Left cardiac atrium (tissue), 4 donors: ENCODE measurements around the gene SBDS. TPM values are rescaled to one million over a fixed set of nuclear protein-coding genes. Genes with fewer than 3 reads are reported as not detected.
A peak's percentile ranks its signal among the peaks of the same experiment; 100 is the strongest.
"Not testable (repeated sequence)": the region's sequence is repeated elsewhere in the genome, so short reads cannot be mapped to it uniquely, and the experiment has no call there.

Experiments used
- ATAC-seq, 2 donors: fragments of 200-7000 bp; cut with Tn5 transposase; one replicate each; pipeline ENCODE4 v1.9.1; 2020; ENCODE audit warnings: mild to moderate bottlenecking in 2 of 2, moderate library complexity in 2 of 2
- DNase-seq: peaks from one replicate; pipeline ENCODE4 v3.0.0-alpha.2; 2020
- intact Hi-C, 2 donors: fragments of 100-400 bp; cut with DNase I; formaldehyde crosslinking; loops; one replicate each; pipeline versions ENCODE4 v1.14.1 to v1.15.1; 2022 to 2023
- total RNA-seq, 2 donors: library from RNA; stranded (reverse); fragmentation: NEBNext Ultra II Directional; extraction: Animal tissue kit (Norgen Biotek cat#: 25700); gene quantifications; one replicate each; pipeline ENCODE4 v1.2.1, GENCODE V29; 2021
- donor health status: DM: no; HTN: yes; CAD: no.
- donor health status: DM: no; HTN: yes; CAD: no; lungs with severe emphysema.
- donor health status: DM: yes; HTN: yes; CAD: no.
- donor health status: Dilated cardiomyopathy.

The SBDS gene
- total RNA-seq, 2 donors from 2014 or later = 147 to 216 TPM

- DNase-seq, ATAC-seq, intact Hi-C loops: not testable (repeated sequence)
These were observed 5.3 kb upstream of the SBDS start for GRCh38 chr7:67000601-67001258.

DNA sequence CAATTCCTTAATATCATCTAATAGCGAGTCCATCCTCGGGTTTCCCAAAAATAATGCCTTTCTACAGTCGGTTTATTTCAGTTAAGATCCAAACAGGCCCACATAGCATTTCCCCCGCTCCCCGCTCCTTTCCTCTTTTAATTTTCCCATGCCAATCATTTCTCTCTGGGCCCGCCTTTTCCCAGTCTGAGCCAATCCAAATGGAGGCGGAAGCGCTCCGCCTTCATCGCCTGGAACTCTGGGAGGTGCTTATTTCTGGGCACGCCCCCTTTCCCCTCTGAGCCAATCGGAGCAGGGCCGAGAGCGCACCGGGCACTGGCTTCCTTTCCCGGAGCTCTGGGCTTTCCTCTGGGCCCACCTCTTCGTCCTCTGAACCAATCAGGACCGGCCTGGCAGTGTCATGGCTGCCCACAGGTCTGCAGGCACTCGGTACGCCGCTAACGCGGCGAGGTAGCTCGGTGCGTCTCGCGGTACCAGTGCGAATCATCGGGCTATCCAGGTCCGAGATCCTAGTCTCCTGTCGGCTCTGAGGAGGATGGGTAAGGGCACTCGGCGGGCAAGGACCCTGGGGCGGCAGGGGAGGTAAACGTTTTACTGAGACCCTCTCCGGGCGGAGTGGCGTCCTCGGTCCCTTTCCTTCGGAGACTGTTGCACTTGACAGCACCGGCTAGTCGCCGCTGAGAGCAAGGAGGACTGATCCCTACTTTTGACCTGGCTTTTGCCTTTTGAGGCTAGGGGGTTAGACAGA, 1.2 kb upstream of the SBDS start, which contains the start of gene TYW1:
Gene TYW1, plus strand, starts transcription at position 390 of the 748 bp plus-strand sequence. Its CDS starts 146 bp downstream, at position 536.
- intact Hi-C loops = not testable (repeated sequence)
- peak; percentile 98 for DNase-seq
- ATAC-seq = peak; percentile 93 to 94

DNA sequence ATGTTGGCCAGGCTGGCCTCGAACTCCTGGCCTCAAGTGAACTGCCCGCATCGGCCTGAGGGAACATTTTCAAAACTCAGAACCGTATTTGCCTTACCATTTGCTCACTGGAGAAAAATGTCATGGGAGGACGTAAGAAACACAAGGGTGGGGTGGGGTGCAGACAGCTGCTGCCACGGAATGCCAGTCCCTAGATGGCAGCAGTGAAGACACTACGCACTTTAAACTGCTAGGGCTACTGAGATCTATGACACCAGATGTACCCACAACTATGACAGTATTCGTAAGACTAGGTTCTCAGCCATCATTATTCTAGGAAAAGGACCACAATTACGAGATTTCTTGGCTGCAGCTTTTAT, 716 bp downstream of the SBDS start:
- peak; percentile 65 for DNase-seq
- intact Hi-C loops = not testable (repeated sequence)

DNA sequence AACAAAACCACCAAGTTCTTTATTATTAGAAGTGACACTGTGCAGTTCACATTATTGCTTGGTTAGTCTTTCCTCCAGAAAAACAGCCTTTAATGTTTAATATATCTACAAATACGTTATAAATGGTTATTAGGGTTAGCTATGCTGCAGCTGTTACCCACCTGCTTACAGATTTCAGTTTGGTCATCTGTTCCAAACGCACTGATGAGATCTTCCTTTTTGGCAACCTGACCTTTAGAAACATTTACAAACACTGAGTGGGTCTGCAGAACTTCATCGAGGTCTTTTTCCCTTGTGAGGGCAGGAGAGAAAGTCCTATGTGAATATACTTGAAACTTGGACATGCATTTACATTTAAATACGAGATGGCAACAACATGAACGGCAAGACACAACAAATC, 1.3 kb downstream of the SBDS start:
- intact Hi-C loops, ATAC-seq, DNase-seq: not testable (repeated sequence)

More for the DNA sequence above, 716 bp downstream of the SBDS start:
- peak; percentile 79 to 80 for ATAC-seq

DNA sequence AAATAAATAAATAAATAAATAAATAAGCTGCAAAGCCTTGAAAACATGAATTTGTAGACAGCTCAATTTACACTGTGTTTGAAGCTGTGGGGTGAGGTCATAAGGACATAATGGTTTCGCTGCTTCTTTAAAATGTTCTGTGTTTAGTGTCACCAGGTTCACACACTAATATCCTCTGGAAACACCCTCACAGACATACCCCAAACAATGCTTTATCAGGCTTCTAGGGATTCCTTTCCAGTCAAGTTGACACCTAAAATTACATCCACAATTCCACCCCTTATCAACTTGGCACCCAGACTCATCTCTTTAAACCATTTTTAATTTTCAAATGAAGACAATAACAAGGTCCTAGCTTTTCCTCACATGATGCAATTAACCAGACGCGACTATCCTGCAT, 5.8 kb downstream of the SBDS start:
- intact Hi-C loops, DNase-seq, ATAC-seq: not testable (repeated sequence)

GRCh38 chr7:66980336-66980735, 15.1 kb downstream of the SBDS start:
- intact Hi-C loops, DNase-seq, ATAC-seq: not testable (repeated sequence)

DNA sequence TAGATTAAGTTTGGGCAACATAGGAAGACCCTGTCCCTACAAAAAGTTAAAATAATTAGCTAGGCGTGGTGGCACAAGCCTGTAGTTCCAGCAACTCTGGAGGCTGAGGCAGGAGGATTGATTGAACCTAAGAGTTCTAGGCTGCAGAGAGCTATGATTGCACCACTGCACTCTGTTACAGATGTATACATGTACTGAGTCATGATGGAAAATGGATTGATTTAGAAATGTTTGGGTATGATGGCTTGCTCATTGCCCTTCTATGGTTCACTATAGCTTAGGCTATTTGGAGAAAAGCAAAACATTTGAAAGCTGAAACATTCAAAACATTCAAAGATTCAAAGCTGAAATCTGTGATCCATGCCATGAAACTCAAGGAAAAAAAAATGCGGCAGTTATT, 16.4 kb downstream of the SBDS start:
- DNase-seq, ATAC-seq, intact Hi-C loops: not testable (repeated sequence)

DNA sequence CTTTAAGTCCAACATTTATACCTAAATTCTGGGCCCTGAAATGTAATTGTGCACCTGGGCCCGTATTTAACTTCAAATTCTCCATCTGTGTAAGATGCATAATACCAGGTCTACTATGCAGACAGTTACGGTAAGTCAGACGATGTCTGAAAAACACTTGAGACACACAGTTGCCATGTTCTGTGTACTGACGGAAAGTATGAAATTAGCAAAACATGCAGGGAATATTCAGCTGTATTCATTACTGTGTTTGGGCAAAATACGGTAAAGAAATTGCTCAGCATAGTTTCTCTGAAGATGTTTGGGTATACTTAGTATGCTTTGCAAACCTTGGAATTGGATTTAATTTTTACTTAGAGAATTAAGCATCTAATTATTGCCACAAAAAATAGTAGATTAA, 17.1 kb downstream of the SBDS start:
- intact Hi-C loops, ATAC-seq, DNase-seq: not testable (repeated sequence)

DNA sequence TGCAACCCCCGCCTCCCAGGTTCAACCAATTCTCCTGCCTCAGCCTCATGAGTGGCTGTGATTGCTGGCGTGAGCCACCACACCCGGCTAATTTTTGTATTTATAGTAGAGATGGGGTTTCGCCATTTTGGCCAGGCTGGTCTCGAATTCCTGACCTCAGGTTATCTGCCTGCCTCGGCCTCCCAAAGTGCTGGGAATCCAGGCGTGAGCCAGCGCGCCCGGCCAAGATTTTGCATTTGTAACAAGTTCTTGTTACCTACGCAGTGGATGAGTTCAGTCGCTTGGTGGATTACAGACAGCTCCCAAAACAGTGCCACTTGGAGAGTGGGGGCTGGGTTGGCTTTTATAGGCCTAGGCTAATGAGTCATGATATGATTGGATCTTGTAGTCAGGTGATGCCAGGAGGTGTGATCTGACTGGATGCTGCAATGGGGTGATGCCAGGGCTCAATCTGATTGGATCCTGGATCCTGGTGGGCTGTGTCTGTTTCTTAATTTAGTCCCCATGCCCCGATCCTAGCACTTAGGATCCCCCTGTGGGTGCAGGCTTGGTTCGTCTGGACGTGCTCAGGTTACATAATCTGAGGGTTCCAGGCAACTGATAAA, 20.3 kb downstream of the SBDS start:
- intact Hi-C loops = no loop called here
- no peak for ATAC-seq
- no peak for DNase-seq

DNA sequence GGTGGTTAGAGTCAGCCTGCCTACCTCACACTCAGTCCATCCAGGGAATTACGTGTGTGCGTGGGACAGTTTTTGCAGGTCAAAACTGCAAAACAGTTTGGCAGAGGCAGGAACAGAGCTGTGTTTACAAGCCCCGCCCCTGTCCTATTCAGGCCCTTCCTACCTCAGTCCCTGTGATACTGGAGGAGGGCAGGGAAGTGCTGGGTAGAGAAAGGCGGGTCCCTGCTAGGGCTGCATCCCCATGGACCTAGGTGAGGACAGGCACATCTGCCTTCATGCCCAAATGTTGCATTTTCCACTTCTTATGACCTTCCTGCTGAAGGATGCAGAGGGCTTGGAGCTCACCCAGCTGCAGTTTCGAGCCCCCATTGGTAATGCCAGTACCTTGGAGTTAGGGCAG, 25.1 kb downstream of the SBDS start:
- ATAC-seq (no peak), DNase-seq (no peak)
- intact Hi-C loops = no loop called here

DNA sequence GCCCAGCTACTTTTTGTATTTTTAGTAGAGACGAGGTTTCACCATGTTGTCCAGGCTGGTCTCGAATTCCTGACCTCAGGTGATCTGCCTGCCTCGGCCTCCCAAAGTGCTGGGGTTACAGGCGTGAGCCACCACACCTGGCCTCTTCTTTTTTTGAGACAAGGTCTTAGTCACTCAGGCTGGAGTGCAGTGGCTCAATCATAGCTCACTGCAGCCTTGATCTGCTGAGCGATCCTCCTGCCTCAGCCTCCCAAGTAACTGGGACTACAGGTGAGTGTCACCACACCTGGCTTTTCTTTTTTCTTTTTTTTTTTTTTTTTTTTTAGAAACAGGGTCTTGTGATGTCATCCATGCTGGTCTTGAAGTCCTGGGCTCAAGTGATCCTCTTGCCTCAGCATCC, 26.4 kb downstream of the SBDS start:
- ATAC-seq, DNase-seq, intact Hi-C loops: not testable (repeated sequence)

GRCh38 chr7:66967029-66967428, 28.4 kb downstream of the SBDS start:
- intact Hi-C loops = no loop called here
- ATAC-seq (no peak), DNase-seq (no peak)

DNA sequence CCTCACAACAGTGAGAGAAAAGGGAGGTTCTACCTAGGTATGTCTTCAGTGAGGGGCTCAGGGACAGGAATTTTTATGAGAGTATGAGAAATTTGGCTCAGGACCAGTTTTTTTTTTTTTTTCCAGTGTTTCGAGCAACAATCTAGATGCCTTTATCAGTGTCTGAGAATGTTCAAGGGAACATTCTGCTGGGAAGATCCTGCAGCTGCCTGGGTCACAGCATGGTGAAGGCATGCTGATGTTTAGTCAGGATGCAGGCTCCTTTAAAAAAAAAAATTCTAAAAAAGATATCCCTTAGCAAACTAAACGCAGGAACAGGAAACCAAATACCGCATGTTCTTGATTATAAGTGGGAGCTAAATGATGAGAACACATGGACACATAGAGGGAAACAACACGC, 31.0 kb downstream of the SBDS start:
- ATAC-seq (no peak), DNase-seq (no peak)
- intact Hi-C loops = no loop called here

DNA sequence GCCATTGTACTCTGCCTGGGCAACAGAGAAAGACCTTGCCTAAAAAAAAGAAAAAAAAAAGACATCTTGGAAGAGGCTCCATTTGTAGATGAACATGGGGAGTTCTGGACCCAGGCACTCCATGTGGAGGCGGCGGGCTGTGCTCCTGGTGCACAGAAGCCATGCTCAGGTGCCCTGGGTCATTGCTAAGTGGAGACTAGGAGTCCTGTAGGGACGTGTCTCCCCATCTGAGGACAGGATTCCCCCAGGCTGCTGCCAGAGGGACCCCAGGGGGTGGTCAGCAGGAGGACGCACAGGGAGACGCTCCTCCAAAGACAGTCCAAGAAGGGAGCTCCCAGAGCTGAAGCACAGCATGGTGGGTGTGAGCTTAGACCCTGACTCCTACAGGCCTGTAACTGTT, 34.3 kb downstream of the SBDS start:
- ATAC-seq = peak in 1 of 2 donors; percentile 13
- DNase-seq = no peak
- intact Hi-C loops = no loop called here

DNA sequence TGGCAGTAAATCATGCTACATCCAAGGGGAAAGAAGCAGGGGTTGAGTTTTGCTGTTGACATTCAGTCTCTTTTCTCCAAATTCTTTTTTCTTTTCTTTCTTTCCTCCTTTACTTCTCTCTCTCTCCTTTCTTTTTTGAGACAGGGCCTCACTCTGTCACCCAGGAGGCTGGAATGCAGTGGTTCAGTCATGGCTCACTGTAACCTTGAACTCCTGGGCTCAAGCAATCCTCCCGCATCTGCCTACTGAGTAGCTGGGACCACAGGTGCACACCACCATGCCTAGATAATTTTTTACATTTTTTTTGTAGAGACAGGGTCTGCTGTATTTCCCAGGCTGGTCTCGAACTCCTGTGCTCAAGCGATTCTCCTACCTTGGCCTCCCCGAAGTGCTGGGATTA, 35.2 kb downstream of the SBDS start:
- intact Hi-C loops = no loop called here
- DNase-seq (no peak), ATAC-seq (no peak)

DNA sequence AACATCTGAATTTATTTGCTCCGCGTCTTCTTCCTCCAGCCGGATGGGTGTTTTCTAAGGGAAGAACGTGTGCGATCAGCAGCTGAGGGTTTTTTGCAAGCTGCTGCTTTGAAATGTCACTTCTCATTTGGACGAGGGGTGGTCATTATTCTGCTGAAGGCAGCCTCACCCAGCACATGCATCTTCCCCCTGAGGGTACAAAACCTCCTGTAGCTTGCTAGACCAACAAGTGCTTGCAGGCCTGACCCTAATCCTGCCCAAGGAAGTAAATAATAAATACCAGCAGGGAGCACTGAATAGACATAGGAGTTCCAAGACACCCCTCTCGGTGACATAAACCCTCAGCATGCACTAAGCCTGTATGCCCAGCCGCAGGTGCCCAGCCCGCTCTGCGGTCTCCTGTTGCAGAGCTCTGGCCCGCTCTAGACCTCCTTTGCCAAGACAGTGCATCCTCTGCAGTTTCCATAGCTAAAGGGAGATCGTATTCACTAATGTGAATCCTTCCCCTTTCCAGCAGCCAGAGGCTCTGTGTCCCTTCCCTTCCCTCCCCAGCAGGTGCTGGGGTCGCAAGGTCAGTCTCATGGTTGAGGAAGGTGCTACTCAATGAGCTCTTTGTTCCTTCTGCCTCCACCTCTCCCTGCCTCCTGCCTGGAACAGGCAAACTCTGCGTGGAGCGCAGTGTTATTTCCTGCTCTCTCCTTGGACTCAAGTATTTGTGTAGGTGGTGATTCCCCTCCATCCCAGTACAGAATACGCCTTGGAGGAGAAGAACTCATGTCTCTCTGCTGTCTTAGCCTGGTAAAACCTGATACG, 36.6 kb downstream of the SBDS start:
- ATAC-seq (no peak), DNase-seq (no peak)

DNA sequence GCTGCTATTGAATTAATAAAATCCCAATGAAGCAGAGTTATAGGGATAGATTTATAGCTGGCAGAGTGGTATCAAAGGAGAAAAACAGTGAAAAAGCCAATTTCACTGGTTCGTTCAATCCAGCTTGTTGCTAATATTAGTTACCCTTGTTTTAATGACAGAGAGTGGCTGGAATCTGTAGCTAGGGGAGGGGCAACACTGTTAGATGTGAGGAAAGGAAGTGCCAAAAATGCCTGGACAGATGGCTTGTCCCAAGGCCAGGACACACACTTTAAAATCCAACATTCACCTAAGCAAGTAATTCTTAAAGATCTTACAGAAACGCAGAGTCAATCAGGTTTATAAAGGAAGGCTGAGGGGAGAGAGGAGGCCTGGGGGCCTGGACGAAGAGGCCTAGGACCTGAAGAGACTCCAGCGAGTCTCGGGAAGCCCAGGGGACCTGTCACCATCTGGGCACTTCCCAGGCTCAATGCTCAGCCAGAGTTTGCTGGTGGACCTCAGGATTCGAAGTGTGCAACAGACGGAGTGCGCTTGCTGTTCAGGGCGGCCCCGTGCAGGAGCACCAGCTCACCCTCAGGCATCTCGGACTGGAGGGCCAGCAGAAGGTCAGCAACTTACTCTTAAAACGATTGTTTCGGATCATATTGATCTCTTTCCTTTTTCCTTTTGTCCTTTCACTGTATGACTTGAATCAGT, 37.6 kb downstream of the SBDS start:
- intact Hi-C loops = no loop called here
- DNase-seq = no peak
- ATAC-seq = peak; percentile 52 to 70

More for the DNA sequence above, 36.6 kb downstream of the SBDS start:
- intact Hi-C loops = no loop called here

GRCh38 chr7:66953044-66953427, 42.4 kb downstream of the SBDS start:
- DNase-seq (no peak), ATAC-seq (no peak)
- intact Hi-C loops = no loop called here
